HG03439 (cell line): Measurements from ENCODE around the gene PTPRN2.
"Not testable (repeated sequence)": the region's sequence is repeated elsewhere in the genome, so short reads cannot be mapped to it uniquely, and the experiment has no call there.

Source experiments
- ATAC-seq: cut with Tn5 transposase; IDR thresholded peaks from one replicate; pipeline ENCODE4 v1.9.1; 2021; ENCODE audit warnings: mild to moderate bottlenecking, moderate library complexity; ENCODE audit not compliant: unreplicated experiment

PTPRN2 gene

DNA sequence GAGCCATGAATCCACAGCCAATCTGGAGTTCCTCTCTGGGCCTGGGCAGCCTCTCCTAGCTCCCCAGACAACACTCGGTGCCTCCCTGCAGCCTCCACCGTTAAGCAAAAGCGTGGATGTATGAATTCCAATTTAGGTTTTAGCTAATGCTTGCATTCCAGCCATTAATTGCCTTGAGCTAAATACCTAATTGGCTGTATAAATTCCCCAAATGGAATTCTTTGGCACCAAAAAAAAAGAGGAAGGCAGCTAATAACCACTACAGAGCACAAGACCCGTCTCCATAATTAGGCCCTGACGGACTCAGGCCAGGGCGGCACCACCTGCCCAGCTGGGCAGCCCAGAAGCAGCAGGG, 140.5 kb downstream of the PTPRN2 start:
- no peak for ATAC-seq

DNA sequence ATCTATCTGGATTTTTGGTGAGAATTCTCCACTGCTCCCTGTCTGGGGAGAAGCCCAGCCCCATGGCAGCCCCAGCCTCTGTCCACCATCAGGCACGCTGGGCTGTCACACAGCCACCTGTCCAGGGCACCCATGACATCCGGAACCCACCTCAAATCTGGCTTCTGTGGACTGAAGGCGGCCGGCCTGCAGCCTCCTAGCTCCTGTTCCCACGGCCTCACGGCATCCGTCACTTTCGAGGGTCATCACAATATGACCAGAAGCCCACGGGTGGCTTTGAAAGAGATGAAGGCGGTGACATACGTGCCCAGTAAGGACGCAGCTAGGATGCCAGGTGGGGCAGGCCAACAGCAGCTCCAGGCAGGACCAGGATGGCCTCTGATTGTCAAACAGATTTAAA, 140.9 kb downstream of the PTPRN2 start:
- no peak for ATAC-seq

DNA sequence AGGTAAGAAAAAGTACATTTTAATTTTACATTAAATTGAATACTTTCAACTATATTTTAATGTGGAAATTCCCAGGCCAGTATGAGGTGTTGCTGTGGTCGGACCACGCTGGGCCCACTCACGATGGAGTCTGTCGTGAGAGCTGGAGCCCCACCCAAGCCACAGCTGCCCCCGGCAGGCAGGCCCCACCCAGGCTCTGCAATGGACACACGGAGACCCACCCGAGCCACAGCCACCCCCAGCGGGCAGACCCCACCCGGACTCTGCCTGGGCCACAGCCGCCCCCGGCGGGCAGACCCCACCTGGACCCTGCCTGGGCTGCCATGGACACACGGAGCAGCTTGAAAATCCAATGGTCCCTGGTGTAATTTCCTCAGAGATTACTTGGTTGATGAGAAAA, 141.3 kb downstream of the PTPRN2 start:
- ATAC-seq = no peak

DNA sequence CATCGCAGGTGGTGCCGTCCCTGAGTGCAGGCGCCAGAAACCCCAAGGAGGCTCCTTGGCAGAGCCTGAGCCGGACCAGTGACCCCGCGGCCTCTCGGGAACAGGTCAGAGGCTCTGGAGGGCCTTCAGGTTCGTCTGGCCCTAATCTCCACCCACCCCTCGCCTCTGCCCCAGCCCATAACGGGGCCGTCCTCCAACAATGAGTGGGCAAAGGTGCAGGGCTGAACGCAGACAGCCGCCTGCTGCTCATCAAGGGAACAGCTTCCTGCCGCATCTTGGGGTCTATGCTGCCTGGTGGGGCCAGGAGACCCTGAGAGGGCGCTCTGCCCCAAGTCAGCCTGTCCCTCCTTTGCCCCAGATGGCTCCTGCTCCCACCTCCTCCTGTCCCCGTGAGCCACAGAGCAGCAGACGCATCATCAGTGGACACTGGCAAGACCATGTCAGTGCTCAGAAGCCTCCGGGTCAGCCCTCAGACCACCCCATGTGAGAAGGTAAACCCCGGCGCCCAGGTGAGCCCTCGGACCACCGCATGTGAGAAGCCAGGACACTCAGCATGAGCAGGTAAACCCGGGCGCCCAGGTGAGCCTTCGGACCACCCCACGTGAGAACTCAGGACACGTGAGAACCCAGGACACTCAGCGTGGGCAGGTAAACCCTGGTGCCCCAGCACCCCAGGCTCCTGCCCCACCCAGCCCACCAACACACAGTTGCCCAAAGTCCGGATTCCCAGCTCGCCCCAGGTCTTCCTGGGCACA, 142.0 kb downstream of the PTPRN2 start:
- no peak for ATAC-seq

DNA sequence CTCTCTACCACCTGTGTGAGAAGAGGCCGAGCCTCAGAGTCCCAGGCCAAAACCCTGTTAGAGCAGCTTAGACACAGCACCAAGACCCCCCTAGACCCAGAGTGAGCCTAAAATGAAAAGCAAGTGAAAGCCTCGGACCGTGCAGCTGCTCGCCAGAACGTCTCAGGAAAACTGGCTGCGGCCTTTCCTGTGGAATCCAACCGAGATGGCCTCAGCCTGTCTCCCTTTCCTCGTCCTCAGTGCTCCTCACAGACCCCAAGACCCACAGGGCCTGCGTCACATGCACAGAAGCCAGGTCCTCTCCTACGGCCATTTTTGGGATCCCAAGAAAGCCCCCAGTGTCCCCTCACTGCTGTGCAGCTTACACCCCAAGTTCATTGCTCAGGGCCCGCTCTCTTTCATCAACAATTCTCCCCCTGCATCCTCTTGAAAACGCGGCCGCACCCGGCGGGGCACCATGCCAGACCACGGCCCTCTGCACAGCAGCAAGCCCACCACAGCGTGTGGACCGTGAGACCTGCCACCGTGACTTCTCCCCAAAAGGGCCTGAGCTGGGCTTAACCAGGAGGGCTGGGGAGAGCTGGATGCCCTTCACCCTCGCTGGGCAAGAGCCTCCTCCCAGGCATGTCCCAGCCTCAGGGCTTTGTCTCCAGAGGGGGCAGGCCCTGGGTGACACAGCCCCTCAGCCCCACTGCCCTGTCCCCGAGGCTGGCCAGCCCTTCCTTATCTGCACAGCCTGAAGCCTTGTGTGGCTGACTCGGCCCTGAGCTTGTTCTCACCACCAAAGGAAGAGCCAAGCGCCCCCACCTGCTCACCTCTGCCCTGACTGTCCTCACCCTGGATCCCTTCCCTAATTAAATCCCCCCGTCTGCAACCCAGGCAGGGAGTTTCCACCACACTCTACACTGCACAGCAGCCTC, 142.9 kb downstream of the PTPRN2 start:
- ATAC-seq = no peak

DNA sequence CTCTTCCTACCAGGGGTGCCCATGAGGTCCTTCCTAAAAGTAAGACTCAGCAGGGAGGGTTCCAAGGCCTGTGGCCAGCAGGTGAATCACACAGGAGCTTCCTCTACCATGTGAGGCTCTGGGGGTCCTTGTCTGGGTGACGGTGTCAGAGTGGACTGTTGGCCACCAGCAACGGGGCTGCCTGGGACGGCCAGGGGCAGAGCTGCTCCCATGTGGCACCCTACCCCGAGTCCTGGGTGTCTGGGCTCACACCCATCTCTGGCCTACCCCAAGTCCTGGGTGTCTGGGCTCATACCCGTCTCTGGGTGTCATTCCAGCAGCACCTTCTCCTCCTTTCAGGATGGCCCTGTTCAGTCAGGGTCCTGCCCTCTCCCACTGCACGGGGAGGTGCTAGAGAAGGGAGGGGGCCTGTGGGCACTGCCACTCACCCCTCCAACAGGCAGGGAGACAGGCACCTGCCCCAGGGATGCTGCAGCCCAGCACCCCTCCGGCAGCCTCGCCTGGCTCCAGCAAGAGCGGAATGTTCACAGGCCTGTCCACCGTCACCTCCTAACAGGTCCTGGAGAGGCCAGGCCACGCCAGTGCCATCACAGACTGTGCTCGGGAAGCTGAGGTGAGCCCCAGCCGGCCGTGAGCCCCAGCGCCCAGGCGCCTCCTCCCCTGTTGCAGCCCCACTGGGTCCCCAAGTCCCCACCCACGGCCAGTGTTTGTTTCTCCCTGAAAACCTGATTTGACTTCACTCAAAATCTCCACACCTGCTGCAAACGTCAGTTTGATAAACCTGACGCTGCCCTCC, 143.7 kb downstream of the PTPRN2 start:
- ATAC-seq = no peak

DNA sequence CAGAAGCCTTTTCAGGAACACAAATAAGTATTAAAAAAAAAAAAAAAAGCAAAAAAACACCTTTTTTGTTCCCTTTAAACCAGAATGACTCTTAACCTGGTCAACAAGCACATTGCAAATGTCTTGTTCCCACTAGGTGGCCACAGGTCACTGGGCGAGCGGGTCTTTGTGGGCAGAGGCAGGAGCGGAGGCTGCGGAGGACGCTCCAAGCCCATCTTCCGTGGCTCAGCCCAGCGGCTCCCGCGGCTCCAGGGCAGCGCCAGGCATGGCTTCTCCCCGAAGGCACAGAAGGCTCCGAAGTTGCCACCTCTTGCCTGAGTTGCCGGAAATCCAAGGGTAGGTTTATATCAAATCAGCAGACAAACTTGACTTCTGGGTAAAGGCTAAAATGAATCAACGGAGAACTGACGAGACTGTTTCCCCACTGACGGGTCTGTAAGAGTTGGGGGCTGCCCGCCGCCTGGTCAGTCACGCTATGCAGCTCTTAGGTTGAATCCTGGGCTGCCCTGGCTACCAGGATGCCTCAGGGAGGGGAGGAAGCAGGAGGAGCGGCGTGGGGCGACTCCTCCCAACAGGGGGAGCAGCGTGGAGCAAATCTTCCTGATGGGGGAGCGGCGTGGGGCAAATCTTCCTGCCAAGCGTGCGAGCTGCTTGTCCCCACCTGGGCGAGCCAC, 144.5 kb downstream of the PTPRN2 start:
- ATAC-seq = no peak

DNA sequence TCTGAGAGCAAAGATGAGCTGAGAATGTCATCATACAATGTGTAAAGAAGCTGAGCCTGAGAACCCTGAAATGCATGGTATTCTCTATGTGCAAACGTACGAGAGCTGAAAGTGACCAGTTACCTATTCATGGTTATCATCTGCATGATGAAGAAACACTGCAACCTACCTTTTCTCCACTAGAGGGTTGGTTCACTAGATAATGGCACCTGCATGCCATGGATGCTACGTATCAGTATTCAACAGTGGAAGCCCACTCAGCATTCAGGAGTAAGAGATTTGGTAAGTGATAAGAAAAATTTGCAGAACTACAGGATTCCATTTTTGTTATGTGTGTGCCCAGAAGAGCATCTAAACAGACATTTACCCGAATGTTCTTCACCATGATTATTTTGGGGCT, 145.4 kb downstream of the PTPRN2 start:
- ATAC-seq = no peak

DNA sequence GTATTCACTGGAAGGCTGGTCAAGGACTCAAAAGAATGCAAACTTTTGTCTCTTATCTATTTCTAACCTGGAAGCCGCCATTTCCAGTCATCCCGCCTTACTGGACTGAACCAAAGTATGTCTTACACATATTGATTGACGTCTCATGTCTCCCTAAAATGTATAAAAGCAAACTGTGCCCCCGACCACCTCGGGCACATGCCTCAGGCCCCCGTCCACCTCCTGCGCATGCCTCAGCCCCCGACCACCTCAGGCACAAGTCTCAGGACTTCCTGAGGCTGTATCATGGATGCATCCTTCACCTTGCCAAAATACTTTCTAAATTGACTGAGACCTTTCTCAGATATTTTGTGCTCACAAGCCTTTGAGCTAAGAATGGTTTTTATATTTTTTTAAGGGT, 148.6 kb downstream of the PTPRN2 start:
- ATAC-seq = no peak

DNA sequence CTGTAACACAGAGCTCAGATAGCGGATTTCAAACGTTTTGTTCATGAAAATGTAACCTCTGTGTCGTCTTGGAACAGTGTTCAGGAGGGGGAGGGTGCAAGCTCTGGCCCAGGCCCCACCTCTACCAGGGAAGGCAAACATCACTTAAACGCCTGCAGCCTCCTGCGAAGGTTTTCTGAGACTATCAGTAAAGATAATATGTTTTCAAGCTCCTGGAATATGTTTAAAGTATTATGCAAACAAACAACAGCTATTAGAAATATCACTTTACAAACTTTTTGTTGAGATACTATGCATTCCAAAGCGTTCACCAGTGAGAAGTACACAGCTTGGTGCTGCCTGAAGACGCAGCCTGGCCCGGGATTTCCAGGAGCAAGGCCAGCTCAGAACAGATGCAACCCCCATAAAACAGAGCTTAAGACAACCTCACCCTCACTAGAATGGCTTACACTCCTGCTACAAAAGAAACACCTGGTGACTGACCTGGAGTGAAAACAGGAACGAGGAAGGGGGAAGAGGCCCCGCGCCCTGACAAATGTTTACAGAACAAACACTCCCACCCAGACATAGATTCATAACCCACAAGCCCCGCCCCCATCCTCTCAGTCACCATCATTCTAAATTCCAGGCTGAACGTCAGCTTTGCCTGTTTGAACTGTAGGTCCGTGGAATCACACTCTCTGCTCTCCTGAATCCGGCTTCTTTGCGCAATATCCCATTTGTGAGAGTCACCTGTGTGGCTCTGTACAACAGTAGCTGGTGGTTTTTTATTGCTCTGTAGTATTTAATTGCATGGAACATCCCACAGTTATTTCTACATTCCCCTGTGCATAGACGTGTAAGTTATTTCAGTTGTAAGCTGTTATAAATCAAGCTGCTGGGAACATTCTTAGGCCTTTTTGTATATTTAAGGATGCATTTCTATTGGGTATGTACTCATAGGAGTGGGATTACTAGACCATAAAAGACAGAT, 155.0 kb downstream of the PTPRN2 start:
- ATAC-seq = no peak

DNA sequence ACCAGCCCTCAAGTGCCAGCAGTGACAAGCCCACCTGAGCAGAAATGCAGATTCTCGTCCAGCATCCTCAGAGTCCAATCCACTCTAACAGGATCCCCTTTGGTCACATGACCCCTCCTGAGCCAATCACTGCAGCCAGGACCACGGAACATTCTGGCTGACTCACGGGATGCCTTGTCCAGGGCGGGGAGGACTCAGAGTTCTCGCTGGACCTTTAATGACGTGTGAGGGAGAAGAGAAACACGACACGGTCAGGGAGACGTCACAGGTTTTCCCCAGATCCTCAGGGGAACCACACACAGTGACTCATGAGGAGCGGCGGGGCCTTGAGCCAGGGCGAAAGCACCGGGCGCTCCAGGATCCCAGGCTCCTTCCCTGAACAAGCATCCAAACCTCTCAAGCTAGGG, 155.7 kb downstream of the PTPRN2 start:
- no peak for ATAC-seq

DNA sequence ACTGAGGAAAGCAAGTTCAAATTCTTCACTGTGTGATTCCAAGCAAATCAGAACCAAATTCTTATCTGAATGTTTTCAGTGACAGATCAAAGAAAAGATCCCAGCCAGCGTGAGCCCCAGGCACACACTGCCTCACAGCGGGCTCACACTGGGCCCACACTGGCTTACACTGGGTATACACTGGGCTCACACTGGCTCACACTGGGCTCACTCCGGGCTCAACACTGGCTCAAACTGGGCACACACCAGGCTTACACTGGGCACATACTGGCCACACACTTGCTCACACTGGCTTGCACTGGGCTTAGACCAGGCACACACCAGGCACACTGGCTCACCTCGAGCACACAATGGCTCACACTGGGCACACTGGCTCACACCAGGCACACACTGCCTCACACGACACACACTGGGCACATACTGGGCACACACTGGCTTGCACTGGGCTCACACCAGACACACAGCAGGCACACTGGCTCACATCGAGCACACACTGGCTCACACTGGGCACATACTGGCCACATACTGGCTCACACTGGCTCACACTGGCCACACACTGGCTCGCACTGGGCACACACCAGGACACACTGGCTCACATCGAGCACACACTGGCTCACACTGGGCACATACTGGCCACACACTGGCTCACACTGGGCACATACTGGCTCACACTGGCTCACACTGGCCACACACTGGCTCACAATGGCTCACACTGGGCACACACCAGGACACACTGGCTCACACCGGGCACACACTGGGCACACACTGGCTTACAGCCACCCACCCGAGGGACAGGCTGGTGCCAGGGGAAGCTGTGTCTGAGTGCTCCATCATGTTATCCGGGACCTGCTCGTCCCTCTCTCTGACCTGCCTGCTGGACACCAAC, 156.3 kb downstream of the PTPRN2 start:
- ATAC-seq = no peak

DNA sequence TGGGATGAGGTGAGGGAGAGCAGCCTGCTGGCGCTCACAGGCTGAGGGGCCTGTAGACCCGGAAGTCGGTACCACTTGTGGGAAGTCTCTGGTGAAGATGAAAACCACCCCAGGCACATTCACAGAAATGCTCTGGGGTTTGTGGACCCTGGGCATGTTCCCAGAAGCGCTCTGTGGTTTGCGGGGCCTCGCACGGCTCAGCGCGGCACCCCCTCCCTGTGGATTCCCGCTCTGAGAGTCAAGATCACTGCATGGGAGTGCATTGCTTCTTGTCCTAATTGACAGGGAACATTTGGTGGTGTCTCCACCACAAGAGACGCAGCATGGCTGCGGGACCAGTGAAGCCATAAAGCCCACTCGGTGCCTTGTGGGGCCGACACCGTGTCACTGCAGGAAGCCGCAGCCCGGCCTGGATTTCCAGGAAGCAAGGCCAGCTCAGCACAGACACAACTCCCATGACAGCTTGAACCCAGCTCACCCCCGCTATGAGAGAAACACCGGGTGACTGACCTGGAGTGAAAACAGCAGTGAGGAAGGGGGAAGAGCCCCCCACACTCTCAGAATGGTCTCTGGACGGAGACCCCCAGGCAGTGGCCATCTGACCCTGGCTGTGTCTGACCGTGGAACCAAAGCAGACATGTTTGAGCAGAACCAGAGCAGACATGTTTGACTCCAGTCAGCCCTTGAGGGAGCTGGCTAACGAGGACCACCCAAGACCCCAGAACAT, 157.2 kb downstream of the PTPRN2 start:
- ATAC-seq = no peak

DNA sequence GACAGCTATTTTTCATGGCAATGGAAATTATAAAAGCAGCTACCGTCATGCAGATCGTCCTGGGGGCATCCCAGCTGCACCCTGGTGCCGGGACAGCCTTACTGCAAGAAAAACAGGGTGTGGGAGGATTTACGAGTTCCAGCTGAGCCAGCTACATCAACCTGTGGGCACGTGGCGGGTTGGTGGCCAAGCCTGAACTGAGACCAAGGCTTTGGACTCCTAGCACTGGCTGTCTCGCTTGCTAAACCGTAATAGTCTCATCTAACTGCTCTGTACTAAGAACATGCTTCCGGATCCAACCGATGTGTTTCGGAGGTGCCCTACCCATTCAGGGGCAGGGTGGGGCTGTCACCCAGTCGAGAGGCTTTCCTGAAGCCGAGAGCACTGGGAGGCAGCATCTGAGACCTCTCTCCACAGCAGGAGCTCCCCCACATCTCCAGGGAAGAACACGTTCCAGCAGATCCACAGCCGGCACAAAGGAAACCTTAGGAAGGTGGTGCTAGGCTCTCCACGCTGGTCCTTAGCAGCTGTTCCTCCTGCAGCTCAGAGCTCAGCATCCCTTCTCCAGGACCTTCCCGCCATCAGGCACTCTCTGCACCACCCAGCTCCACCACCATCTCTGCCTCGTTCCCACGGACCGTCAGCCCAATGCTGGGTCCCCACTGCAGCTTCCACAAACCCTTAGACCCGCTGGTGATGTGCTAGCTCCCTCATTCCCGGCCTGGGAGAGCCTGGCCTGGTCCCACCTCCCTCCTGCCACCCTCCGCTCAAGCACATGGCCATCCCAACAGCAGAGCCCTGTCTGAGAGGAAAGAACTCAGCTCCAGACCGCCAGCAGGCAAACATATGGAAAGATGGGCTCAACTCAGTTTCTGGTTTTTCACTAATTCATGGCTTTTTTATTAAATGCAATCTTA, 158.5 kb downstream of the PTPRN2 start:
- ATAC-seq = no peak

DNA sequence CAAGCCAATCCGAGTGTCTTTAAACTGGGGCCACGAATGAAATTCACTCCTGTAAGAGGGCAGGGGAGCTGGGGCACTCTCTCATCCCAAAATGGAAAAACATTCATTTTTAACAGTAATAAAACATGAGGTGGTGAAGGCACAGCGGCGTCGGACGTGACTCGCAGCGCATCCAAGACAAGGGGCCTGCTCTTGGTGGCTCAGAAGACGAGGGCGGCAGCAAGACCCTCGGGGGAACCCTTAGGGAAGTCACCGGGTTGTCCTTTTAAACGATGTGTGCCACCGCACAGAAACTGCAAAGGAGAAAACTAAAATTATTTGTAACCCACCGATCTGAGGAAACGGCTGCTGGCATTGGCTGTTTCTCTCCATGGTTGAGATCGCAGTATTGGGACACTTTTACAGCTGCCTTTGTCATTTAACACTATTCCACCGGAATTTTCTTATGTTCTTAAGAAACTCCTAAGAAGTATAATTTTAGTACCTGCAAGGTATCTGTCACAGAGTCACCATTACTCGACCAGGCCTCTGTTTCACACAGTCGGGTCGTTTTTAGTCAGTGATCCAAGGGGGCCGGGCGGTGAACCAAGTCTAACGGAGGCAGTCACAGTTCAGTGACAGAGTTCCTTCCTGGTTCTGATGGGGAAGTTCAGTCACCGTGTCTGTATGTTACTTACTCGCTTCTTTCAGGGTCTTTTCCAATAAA, 159.3 kb downstream of the PTPRN2 start:
- no peak for ATAC-seq

DNA sequence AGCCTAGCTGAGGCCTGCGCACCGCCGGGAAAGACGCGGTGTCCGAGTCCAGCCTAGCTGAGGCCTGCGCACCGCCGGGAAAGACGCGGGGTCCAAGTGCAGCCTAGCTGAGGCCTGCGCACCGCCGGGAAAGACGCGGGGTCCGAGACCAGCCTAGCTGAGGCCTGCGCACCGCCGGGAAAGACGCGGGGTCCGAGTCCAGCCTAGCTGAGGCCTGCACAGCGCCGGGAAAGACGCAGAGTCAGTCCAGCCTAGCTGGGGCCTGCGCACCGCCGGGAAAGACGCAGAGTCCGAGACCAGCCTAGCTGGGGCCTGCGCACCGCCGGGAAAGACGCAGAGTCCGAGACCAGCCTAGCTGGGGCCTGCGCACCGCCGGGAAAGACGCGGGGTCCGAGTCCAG, 161.9 kb downstream of the PTPRN2 start:
- ATAC-seq = not testable (repeated sequence)
